Endometrial microvascular endothelial cells (primary cell): ENCODE results near the gene CDNF. TPM values are rescaled to one million over a fixed set of nuclear protein-coding genes. Genes with fewer than 3 reads are reported as not detected.
"Not testable (repeated sequence)": the region's sequence is repeated elsewhere in the genome, so short reads cannot be mapped to it uniquely, and the experiment has no call there.

Source experiments
- in situ Hi-C: cut with HindIII; loops from 2 replicates; pipeline ENCODE4 v1.10.0; 2017; ENCODE audit warnings: low sequenced_read_pairs, low pct_unique_long_range_greater_than_20kb; ENCODE audit errors: inconsistent ontology term
- total RNA-seq: library from RNA; depleted of rRNA; stranded (reverse); fragments of >200 nt; gene quantifications from one replicate; pipeline ENCODE4 v1.2.3, GENCODE V29; 2015; ENCODE audit errors: inconsistent ontology term

CDNF gene
- total RNA-seq: not detected

DNA sequence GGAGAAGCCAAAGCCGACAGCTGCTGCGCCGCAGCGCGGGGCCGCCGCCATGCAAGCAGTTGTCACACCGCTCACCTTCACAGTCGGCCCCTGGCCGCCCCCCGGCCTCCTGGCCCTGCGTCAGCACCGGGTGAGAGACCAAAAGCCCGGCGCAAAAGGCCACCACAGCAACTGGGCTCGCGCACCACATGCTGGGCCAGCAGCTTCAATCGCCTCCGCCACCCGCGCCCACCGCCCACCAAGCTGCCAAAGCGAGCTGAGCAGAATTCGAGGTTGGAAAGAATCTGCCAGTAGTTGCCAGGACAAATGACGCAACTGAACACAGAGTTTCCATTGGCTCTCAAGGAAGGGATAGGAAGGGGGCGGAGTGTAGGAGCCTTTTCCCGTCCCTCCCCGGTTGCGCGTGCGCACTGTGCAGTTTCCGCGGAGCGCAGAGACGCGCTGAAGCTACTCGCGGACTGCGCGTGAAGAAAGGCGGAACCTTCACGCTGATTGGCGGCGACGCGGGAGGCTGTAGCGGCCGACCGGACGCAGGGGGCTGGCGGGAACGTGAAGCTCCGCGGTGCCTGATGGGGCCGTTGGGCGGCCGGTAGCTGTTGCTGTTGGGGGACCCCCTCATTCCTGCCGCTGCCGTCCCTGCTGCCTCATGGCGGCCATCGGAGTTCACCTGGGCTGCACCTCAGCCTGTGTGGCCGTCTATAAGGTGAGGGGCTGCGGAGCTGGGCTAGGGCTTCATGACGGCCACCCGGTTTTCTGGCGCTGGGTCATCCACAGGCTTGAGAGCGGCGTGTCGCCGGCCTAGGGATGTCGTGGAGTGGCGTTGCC, at the start of gene CDNF, which contains the start of the genes HSPA14 and MSANTD7:
Gene CDNF, minus strand, starts transcription at position 281 of the 825 bp plus-strand sequence. Its CDS starts 91 bp downstream, at position 190.
Gene HSPA14, plus strand, starts transcription at position 550 of the 825 bp plus-strand sequence. Its CDS starts 97 bp downstream, at position 647.
Gene MSANTD7, plus strand, starts transcription at position 550 of the 825 bp plus-strand sequence. CDS start 3,979 bp downstream, outside the sequence.
- in situ Hi-C loops: no loop called here

DNA sequence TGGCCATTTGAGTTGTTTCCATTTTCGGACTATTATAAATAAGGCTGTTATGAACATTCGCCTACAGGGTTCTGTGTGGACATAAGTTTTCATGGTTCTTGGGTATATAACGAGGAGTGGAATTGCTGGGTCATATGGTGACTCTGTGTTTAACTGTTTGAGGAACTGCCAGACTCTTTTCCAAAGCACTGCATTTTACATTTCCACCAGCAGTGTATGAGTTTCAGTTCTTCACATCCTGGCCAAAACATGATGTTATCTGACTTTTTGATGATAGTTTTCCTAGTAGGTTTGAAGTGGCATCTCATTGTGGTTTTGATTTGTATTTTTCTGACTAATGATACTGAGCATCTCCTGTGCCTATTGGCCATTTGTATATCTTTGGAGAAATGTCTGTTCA, 46.2 kb upstream of the CDNF start:
- in situ Hi-C loops: no loop called here

DNA sequence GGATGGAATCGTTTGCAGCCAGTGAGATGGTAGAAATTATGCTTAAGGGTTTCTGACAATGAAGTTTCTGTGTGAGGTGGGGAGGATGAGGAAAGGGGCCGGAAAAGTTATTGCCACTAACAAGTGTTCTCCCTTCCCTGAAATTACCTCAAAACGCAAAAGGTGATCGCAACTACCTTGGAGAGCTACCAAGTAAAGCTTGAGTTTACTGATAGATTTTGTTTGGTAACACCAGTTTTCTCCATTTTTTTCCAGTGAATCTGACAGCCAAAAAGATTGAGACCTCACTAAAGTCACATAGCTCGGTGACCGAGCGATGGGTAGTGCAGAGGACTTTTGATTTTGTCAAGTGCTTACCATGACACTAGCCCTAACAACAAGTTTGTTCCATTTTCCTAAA, 42.4 kb upstream of the CDNF start:
- in situ Hi-C loops: no loop called here

DNA sequence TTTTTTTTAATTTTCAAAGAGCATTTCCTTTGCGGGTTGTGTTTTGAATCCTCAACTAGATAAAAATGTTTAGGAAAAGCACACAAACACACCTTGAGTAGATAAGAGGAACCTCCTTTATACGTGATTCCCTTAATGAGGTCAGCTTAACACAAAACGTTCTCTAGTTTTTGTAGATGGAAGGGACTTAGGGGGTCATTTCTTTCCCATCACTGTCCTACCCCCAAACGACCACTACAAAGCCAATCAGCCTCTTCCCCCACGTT, 42.0 kb upstream of the CDNF start:
- in situ Hi-C loops: no loop called here

DNA sequence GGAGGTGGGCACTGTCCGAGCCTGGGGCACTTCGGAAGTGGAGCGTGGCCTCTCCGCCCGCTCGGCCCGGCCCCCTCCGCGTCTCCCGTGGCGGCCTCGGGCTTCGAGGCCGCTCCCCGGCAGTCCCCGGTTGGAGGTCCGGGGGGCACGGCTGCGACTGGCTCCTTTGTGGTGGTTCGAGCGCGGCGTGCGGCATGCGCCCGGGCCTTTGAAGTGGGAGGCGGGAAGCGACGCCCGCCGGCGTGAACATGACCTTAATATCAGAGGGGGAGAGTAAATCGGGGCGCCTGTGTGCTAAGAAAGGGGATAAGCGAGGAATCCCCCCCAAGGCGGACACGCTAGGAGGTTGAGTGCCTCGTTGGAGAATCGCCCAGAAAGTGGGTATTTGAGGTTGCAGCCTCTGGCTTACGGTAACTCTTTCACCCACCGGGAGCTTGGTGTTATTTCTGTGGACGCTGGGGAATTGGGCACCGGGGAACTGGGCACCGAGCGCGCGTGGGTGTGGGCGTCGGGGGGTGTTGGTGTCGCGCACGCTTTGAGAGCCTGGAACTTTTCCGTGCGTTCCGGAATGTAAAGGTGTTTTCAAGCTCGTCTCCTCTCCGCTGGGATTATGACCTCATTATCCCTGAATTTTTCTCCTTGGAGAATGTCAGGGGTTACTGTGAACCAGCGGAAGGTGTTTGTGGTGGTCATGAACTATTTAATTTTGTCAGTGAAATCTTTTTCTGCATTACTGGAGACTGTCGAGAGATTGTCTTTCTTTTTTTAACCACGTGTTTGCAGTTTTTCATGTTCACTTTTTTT, 41.5 kb upstream of the CDNF start:
- in situ Hi-C loops: no loop called here

DNA sequence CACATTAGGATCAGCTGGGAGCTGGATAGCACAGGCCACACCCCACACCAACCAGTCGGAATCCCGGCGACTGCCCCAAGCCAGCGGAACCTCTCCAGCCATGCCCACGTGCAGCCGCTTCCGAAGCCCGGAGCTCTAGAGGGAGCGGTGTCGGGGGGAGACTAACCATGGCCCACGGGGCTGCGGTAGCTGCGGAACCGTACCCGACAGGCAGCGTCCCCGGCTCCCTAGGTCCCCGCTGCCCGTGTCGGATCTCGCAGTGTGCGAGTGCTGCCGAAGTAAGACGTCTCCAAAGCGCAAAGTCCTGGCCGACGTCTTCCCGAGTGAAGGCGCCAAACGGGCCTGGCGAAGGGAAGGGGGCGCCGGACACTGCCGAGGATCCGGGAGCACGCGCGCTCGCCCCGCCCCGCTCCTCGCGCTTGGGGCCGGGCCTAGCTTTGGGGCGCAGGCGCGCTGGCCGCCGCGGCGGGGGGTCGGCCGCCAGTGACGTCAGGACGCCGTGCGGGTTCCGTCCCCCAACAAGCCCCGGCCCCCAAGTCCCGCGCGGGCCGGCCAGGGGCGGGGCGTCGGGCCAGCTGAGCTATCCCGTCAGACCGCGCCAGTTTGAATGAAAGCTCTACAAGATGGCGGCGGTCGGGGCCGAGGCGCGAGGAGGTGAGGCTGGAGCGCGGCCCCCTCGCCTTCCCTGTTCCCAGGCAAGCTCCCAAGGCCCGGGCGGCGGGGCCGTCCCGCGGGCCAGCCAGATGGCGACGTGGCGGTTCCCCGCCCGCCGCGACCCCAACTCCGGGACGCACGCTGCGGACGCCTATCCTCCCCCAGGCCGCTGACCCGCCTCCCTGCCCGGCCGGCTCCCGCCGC, 40.7 kb upstream of the CDNF start, which contains the start of gene SUV39H2:
Gene SUV39H2, plus strand, starts transcription at position 601 of the 858 bp plus-strand sequence. Its CDS starts 23 bp downstream, at position 624.
- in situ Hi-C loops: no loop called here

DNA sequence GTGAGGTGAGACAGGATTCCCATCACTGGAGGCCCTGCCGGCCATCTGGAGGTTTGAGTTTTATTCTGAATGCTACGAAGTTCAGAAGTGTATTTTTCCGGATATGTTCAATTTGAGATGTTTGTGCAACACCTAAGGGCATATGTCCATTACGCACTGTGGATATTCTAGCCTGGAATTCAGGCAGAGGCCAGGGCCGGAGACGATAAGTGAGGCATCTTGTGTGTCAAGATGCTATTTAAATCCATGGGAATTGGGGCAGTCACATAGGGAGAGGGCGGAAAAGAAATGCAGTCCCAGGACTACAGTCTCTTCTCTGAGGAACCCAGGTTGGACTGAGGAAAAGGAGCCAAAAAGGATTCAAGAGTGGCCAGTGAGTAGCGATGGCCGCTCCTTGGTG, 38.9 kb upstream of the CDNF start:
- in situ Hi-C loops: no loop called here

DNA sequence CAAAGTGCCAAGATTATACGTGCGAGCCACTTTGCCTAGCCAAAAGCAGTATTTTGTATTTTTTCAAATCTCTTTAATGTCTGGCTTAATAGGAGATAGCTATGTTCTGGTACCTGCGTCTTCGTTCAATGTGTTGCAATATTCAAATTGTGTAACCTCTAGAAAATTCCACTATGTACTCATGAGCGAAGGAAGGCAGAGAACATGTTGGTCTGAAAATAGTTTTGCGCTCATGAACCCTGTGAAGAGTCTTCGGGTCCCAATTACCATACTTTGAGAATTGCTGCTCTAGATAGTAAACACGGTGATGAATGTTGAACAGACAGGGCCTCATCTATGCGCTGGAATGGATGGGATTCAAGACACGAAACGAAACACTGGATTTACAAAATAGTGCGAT, 38.1 kb upstream of the CDNF start:
- in situ Hi-C loops: no loop called here

DNA sequence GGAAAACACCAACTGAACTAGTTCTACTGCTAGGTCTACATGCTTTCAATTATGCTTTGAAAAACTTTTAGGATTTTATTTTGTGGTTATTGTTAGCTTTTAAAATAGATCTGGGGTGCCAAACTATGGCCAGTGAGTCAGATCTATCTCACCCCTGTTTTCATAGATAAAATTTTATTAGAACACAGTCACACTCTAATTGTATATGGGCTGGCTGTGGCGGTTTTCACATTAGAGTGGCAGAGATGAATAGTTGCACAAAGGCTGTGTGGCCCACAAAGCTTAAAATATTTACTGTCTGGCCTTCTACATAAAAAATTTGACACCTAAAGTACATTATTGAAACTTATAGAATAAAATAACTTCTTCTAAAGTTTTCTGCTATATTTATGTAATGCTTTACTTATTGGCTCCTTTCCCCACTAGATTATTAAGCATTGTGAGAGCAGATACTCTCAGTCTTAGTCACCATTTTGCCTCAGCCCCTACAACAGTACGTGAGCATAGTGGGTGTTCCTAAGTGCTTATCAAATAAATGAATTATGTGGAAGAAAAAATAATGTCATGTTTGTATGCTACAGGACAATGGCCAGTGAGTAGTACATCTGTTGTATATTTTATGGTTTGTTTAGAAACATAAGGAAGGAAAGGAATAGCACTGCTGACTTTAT, 35.4 kb upstream of the CDNF start:
- in situ Hi-C loops: no loop called here

DNA sequence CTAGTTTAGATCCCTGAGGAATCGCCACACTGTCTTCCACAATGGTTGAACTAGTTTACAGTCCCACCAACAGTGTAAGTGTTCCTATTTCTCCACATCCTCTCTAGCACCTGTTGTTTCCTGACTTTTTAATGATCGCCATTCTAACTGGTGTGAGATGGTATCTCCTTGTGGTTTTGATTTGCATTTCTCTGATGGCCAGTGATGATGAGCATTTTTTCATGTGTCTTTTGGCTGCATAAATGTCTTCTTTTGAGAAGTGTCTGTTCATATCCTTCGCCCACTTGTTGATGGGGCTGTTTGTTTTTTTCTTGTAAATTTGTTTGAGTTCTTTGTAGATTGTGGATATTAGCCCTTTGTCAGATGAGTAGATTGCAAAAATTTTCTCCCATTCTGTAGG, 27.0 kb upstream of the CDNF start:
- in situ Hi-C loops: not testable (repeated sequence)

DNA sequence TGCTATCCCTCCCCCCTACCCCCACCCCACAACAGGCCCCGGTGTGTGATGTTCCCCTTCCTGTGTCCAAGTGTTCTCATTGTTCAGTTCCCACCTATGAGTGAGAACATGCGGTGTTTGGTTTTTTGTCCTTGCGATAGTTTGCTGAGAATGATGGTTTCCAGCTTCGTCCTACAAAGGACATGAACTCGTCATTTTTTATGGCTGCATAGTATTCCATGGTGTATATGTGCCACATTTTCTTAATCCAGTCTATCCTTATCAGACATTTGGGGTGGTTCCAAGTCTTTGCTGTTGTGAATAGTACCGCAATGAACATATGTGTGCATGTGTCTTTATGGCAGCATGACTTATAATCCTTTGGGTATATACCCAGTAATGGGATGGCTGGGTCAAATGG, 26.6 kb upstream of the CDNF start:
- in situ Hi-C loops: not testable (repeated sequence)

DNA sequence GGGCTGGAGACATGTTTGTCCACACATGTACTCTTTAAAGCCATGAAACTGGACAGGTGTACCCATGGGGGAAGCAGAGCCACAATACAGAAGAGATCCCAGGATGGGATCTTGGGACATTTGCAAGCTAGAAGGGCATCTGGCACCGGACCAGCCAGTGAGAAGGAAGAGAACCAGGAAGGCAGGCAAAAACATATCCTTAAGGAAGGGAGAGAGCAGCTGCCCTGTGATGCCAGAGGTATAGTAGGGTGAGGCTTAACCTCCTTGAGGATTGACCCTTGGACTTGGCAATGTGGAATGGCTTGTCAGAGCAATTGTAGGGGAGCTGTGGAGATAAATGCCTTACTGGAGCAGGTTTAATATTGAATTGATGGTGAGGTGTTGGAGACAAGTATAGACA, 23.0 kb upstream of the CDNF start:
- in situ Hi-C loops: no loop called here

DNA sequence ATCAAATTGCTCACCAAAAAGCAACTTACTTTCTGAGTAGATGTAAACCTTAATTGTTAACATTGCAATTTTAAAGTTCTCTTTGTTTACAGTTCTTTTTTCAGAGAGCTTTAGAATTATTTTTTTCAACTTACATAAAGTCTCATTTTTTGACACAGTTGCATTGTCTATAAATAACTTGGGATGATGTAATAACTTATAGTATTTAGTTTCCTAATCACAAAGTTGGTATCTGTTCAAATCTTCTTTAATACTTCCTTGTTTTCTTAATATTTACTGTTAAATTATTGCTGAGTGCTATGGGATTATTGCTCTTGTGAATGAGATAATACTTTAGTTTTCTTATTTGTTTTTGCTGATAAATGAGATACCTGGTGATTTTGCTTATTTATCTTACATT, 21.9 kb upstream of the CDNF start:
- in situ Hi-C loops: no loop called here

DNA sequence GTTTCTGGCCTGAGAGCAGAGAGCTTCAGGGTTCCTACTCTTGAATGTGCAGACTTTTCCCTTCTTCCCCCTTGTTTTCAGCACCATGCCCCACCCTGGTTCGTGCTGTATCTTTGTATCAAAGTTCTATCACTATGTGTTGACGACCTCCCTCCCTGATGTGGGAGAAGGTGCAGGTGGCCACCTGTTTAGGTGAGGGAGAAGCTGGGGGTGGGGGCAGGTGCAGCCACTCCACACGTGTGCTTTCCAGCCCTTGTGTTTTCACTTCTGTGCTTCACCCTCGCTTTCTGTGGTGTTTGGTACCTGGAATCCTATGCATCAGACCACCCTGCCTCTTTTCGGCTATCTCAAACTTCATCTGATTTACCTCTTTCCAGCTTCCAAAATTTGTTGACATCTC, 21.2 kb upstream of the CDNF start:
- in situ Hi-C loops: no loop called here

DNA sequence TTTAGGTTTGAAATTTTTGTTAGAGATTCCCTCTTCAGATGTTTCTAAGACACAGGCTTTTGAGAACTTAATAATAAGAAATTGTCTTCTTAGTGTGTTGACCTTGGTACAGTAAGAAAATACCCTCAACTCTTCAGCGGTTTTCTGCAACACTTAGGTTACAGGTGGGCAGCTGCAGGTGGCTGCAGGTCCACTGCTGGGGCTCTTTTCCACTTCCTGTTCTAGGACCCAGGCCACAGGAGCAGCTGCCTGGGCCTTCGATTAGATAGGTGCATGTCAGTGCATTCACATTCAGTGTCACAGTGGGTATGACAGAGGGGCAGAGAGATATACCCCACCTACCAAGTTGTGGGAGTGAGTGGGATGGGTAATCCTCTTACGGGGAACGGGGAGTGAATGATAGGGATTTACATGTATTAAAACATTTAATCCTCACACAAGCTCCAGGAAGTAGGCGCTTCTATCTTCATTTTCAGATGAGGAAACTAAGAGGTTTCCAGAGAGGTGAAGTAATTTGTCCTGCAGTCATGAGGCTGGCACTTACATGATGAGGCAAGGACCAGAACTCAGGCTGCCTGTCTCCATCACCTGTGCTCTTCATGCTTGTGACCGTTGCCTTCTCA, 20.6 kb upstream of the CDNF start:
- in situ Hi-C loops: no loop called here

DNA sequence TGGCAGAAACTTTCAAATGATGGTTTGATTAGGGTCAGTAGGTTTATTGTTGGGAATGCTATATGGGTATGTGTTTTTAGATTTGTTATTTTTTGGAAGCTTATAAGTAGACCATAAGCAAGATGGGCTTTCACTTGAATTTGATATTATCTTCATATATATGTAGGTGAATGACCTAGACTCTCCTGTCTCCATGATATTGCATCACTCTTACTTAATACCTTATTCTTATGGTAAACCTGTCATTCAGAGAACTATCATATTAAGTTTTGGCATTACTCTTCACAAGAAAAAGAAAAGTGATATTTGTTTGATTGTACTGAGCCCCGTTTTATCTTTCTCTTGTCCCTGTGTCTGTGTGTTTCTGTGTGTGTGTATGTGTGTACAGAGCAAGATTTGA, 17.6 kb upstream of the CDNF start:
- in situ Hi-C loops: no loop called here

DNA sequence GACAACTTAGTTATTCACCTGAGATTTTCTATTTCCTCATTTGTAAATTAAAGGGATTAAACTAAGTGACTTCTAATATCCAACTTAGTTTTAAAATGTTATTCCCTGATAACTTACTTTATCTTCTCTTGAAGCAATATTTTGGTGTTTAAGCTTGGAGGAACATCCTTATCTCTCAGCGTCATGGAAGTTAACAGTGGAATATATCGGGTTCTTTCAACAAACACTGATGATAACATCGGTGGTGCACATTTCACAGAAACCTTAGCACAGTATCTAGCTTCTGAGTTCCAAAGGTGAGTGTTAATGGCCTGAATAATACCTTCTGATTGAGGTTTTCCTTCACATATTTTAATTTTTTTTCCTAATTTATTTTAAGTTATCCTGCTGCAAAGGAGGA, 14.4 kb upstream of the CDNF start:
- in situ Hi-C loops: no loop called here

DNA sequence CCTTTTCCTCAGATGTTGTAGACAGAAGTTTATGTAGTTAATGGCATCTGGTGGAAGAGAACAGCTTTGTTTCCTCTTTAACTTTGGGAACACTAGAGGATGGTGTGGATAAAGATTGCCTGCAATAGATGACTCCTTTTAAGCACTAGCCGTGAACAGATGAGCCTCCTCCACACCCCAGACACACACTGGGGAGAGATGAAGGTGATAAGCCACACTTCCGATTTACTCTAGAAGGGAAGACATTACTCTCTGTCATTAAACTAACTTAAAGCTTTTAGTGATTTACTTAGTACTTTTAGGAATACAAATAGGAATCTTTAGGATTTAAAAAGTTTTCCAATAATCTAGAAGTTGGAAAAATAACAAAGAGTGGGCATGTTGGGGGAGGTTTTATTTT, 7.1 kb upstream of the CDNF start:
- in situ Hi-C loops: no loop called here
